Transverse colon (tissue), 4 donors: ENCODE results near the gene SGPP1. TPM values are rescaled to one million over a fixed set of nuclear protein-coding genes. Genes with fewer than 3 reads are reported as not detected.

Source experiments
- DNase-seq: peaks from one replicate; pipeline ENCODE4 v3.0.0-alpha.2; 2019
- H3K27ac ChIP-seq, 4 donors: fragments of 200-600 bp; sonication (generic); 2 replicates each; pipeline ENCODE4 v1.5.1; 2016 to 2018; ENCODE audit warnings: inconsistent platforms in 4 of 4
- H3K27me3 ChIP-seq: fragments of 200-600 bp; sonication (generic); 2 replicates; pipeline ENCODE4 v1.5.1; 2017; ENCODE audit warnings: inconsistent platforms
- H3K36me3 ChIP-seq, 4 donors: fragments of 200-600 bp; sonication (generic); 2 replicates each; pipeline ENCODE4 v1.5.1; 2017 to 2019; ENCODE audit warnings: inconsistent platforms in 4 of 4
- H3K4me1 ChIP-seq, 4 donors: fragments of 200-600 bp; sonication (generic); 2 replicates each; pipeline ENCODE4 v1.5.1; 2017 to 2020; ENCODE audit warnings: inconsistent platforms in 4 of 4
- H3K4me3 ChIP-seq, 4 donors: fragments of 200-600 bp; sonication (generic); 1 replicate in 1 of 4; 2 replicates in 3 of 4; pipeline versions ENCODE4 v1.5.1 to v1.6.1; 2017 to 2019; ENCODE audit warnings: inconsistent platforms in 4 of 4
- H3K9me3 ChIP-seq, 2 donors: fragments of 200-600 bp; sonication (generic); 2 replicates each; pipeline ENCODE4 v1.5.1; 2017 to 2019; ENCODE audit warnings: inconsistent platforms in 2 of 2
- EP300 ChIP-seq: sonication (generic); formaldehyde crosslinking; IDR thresholded peaks from one replicate; pipeline ENCODE4 v1.6.1; 2017; ENCODE audit warnings: antibody characterized with exemption, low read depth
- POLR2A ChIP-seq: fragments of 450-650 bp; IDR thresholded peaks from one replicate; pipeline ENCODE4 v1.6.1; 2016; ENCODE audit warnings: antibody characterized with exemption, mild to moderate bottlenecking, moderate library complexity
- POLR2AphosphoS5 ChIP-seq, 3 donors: sonication (generic); formaldehyde crosslinking; IDR thresholded peaks; one replicate each; pipeline ENCODE4 v1.6.1; 2016; ENCODE audit warnings: antibody characterized with exemption in 3 of 3
- WGBS, 2 donors: methylation state at CpG; one replicate each; pipeline ENCODE4 v1.1.5; 2018; ENCODE audit warnings: low coverage in 1 of 2; 5-methylcytosine and 5-hydroxymethylcytosine counted together
- in situ Hi-C, 4 donors: fragments of 200-750 bp; cut with MboI; loops; one replicate each; pipeline versions ENCODE4 v1.15.0 to v1.15.1; 2017; ENCODE audit warnings: low sequenced_read_pairs in 3 of 4, low pct_ligation_motif_present in 1 of 4, low pct_unique_long_range_greater_than_20kb in 1 of 4
- intact Hi-C: fragments of 100-400 bp; cut with DNase I; formaldehyde crosslinking; loops from one replicate; pipeline ENCODE4 v1.15.1; 2023; ENCODE audit warnings: low total_unique reads
- total RNA-seq, 4 donors: library from RNA; depleted of rRNA; stranded (reverse); fragments of >200 nt; gene quantifications; one replicate each; pipeline ENCODE4 v1.1.0, GENCODE V29; 2016
- TF ChIP-seq, protein P1 (sequence below), 5 experiments: fragments of 200-600 bp in 3 of 5; fragments of 450-650 bp in 2 of 5; sonication (generic) in 3 of 5; IDR thresholded peaks; 1 replicate in 2 of 5; 2 replicates in 3 of 5; pipeline ENCODE4 v1.5.1; 2016 to 2017; ENCODE audit warnings: antibody characterized with exemption in 5 of 5, inconsistent platforms in 3 of 5, mild to moderate bottlenecking in 2 of 5, moderate library complexity in 1 of 5

Gene SGPP1
- total RNA-seq, 4 donors from 2014 or later: 7.6 to 23.9 (median 20.1) TPM

DNA sequence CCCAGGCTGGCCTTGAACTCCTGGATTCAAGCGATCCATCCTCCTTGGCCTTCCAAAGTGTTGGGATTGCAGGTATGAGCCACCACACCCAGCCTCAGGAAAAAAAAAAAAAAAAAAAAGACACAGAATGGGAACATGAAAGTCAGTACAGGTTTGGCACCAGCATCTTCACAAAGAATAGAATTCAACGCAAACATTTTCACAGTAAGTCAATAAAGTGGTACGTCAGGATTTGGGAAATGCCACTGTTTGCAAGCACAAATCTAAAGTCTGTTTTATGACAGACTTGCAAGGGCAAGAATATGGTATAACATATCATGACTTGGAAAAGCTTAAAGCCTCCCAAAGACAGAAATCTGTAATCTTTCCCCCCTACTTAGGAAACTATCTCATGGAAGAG lies 51.2 kb downstream of the SGPP1 start:
- no peaks in the 10 kb centered on the region for H3K36me3 ChIP-seq
- no peak overlapping the region for H3K27ac ChIP-seq
- H3K4me3 ChIP-seq: no peak overlapping the region
- in situ Hi-C loops (no loop called here), intact Hi-C loops (no loop called here)
- no peaks in the 10 kb centered on the region for H3K27me3 ChIP-seq
- 80 to 88% methylated on average over 3 of the region's 3 CpGs for WGBS, 2 donors
- H3K4me1 ChIP-seq: peaks cover 0 to 13% (median 5%) of the 10 kb centered on the region in 4 donors
- TF ChIP-seq EP300: no peak
- TF ChIP-seq POLR2A: no peak
- TF ChIP-seq, protein P1, sequence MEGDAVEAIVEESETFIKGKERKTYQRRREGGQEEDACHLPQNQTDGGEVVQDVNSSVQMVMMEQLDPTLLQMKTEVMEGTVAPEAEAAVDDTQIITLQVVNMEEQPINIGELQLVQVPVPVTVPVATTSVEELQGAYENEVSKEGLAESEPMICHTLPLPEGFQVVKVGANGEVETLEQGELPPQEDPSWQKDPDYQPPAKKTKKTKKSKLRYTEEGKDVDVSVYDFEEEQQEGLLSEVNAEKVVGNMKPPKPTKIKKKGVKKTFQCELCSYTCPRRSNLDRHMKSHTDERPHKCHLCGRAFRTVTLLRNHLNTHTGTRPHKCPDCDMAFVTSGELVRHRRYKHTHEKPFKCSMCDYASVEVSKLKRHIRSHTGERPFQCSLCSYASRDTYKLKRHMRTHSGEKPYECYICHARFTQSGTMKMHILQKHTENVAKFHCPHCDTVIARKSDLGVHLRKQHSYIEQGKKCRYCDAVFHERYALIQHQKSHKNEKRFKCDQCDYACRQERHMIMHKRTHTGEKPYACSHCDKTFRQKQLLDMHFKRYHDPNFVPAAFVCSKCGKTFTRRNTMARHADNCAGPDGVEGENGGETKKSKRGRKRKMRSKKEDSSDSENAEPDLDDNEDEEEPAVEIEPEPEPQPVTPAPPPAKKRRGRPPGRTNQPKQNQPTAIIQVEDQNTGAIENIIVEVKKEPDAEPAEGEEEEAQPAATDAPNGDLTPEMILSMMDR (IDR thresholded peaks at IDR 0.05): no peak
- no peak for TF ChIP-seq POLR2AphosphoS5 (IDR thresholded peaks at IDR 0.05)
- no peaks in the 10 kb centered on the region for H3K9me3 ChIP-seq
- no peak for DNase-seq

DNA sequence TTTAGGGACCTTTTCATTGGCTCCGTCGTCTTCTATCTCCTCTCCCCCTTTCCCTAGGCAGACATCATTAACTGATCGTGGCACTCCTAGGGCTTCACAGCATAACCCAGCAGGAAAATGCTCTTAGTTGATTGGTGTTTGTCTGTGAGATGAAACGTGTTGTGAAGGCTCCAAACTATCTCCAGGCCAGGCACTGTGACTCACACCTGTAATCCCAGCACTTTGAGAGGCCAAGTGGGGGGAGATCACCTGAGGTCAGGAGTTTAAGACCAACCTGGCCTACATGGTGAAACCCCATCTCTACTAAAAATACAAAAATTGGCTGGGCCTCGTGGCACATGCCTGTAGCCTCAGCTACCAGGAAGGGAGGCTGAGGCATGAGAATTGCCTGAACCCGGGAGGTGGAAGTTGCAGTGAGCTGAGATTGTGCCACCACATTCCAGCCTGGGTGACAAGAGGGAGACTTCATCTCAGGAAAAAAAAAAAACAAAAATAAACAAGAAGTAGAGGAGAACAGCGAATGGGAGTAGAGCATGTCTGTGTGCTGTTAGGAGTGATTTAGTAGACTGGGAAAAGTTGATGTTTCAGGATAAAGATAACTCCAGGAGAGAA lies 53.9 kb downstream of the SGPP1 start:
- no peak overlapping the region for H3K4me3 ChIP-seq
- no peaks in the 10 kb centered on the region for H3K9me3 ChIP-seq
- H3K36me3 ChIP-seq: no peaks in the 10 kb centered on the region
- in situ Hi-C loops (no loop called here), intact Hi-C loops (no loop called here)
- DNase-seq: no peak
- no peaks in the 10 kb centered on the region for H3K27me3 ChIP-seq
- peaks cover 0 to 13% (median 5%) of the 10 kb centered on the region in 4 donors for H3K4me1 ChIP-seq
- WGBS, 2 donors: 82 to 93% methylated on average over 5 to 7 of the region's 7 CpGs
- no peak overlapping the region for H3K27ac ChIP-seq
- no peak for TF ChIP-seq POLR2A
- no peak for TF ChIP-seq EP300
- TF ChIP-seq, protein P1 (IDR thresholded peaks at IDR 0.05): no peak
- no peak for TF ChIP-seq POLR2AphosphoS5 (IDR thresholded peaks at IDR 0.05)

DNA sequence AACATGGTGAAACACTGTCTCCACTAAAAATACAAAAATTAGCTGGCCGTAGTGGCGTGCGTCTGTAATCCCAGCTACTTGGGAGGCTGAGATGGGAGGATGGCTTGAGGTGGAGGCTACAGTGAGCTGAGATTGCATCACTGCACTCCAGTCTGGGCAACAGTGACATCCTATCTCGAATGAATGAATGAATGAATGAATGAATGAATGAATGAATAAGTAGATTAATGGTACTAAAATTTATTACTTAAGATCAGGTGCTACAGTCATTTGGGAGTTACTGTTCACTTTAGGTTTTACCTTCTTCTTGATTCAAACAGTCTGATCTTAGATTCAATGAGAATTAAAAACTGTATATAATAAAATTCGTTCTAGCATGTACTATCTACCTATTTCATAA lies 54.6 kb downstream of the SGPP1 start:
- intact Hi-C loops (no loop called here), in situ Hi-C loops (no loop called here)
- TF ChIP-seq POLR2AphosphoS5 (IDR thresholded peaks at IDR 0.05) (no peak), POLR2A (no peak), EP300 (no peak)
- TF ChIP-seq, protein P1 (IDR thresholded peaks at IDR 0.05): no peak
- H3K36me3 ChIP-seq: no peaks in the 10 kb centered on the region
- H3K4me1 ChIP-seq: peaks cover 0 to 6% (median 2%) of the 10 kb centered on the region in 4 donors
- H3K9me3 ChIP-seq: no peaks in the 10 kb centered on the region
- 87 to 88% methylated on average over 5 of the region's 5 CpGs for WGBS, 2 donors
- H3K4me3 ChIP-seq: no peak overlapping the region
- no peak for DNase-seq
- H3K27ac ChIP-seq: no peak overlapping the region
- H3K27me3 ChIP-seq: no peaks in the 10 kb centered on the region

DNA sequence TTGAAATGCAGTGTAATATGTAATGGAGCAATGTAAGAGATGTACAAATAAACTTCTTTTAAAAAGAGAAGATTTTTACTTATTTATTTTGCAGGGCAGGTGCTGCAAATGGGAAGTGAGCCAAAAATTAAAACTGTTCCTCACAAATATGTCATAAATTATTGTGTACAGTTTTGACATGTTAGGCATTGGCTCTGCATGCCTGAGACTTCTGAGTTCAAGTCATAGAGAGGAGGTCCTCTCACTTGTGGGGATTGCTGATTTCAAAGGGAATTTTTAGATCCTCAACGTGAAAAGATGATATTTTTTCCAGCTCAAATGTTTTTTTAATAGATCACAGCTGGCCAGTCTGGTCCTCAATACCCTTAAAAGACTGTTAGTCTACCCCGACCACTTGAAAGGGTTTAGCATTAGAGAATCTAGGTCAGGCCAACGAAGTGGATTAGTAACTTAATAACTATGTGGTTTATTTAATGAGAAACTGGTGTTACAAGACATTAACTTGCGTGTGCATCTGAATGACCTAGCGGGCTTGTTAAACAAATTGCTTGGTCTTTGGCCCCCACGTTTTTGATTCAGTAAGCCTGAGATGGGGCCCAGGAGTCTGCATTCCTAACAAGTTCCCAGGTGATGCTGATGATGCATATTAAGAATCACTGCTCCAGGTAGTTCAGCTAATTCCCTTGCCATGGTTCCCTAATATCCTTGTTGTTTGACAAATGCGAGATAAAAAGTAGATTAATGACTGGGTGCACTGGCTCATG lies 55.3 kb downstream of the SGPP1 start:
- no peaks in the 10 kb centered on the region for H3K9me3 ChIP-seq
- H3K36me3 ChIP-seq: no peaks in the 10 kb centered on the region
- intact Hi-C loops (no loop called here), in situ Hi-C loops (no loop called here)
- no peak for DNase-seq
- TF ChIP-seq POLR2A (no peak), EP300 (no peak), POLR2AphosphoS5 (IDR thresholded peaks at IDR 0.05) (no peak)
- TF ChIP-seq, protein P1 (IDR thresholded peaks at IDR 0.05): no peak
- WGBS, 2 donors: 58 to 71% methylated on average over 2 to 7 of the region's 7 CpGs
- H3K4me1 ChIP-seq: peaks cover 0 to 3% (median 0%) of the 10 kb centered on the region in 4 donors
- H3K27ac ChIP-seq: no peak overlapping the region
- H3K27me3 ChIP-seq: no peaks in the 10 kb centered on the region
- H3K4me3 ChIP-seq: no peak overlapping the region
